Left ventricle myocardium inferior (tissue), 1 donor: ENCODE measurements around the gene MDK. TPM values are rescaled to one million over a fixed set of nuclear protein-coding genes. Genes with fewer than 3 reads are reported as not detected.

Experiments
- DNase-seq: peaks from one replicate; pipeline ENCODE4 v3.0.0-alpha.2; 2020
- H3K27ac ChIP-seq: fragments of 200-600 bp; replicated peaks from 2 replicates; pipeline ENCODE4 v1.8.0; 2021
- H3K27me3 ChIP-seq: fragments of 200-600 bp; 2 replicates; pipeline ENCODE4 v1.8.0; 2021; ENCODE audit warnings: low read depth
- H3K36me3 ChIP-seq: fragments of 200-600 bp; 2 replicates; pipeline ENCODE4 v1.8.0; 2021
- H3K4me1 ChIP-seq: fragments of 200-600 bp; 2 replicates; pipeline ENCODE4 v1.8.0; 2021
- H3K4me3 ChIP-seq: fragments of 200-600 bp; 2 replicates; pipeline ENCODE4 v1.8.0; 2021; ENCODE audit warnings: mild to moderate bottlenecking, moderate library complexity
- H3K9me3 ChIP-seq: fragments of 200-600 bp; replicated peaks from 2 replicates; pipeline ENCODE4 v1.8.0; 2021
- intact Hi-C: fragments of 100-400 bp; cut with micrococcal nuclease; formaldehyde crosslinking; loops from one replicate; pipeline ENCODE4 v1.11.0; 2022
- total RNA-seq: library from RNA; stranded (reverse); fragmentation: NEBNext Ultra II Directional; extraction: Animal tissue kit (Norgen Biotek cat#: 25700); gene quantifications from one replicate; pipeline ENCODE4 v1.2.1, GENCODE V29; 2021
- TF ChIP-seq, protein P1 (sequence below): fragments of 200-600 bp; IDR thresholded peaks from 2 replicates; pipeline ENCODE4 v1.8.0; 2021; ENCODE audit warnings: antibody characterized with exemption, mild to moderate bottlenecking, borderline replicate concordance
- donor health status: DM: no; HTN: yes; CAD: no; lungs with severe emphysema.

MDK gene
- total RNA-seq, 1 donor from 2014 or later: 5.4 TPM

DNA sequence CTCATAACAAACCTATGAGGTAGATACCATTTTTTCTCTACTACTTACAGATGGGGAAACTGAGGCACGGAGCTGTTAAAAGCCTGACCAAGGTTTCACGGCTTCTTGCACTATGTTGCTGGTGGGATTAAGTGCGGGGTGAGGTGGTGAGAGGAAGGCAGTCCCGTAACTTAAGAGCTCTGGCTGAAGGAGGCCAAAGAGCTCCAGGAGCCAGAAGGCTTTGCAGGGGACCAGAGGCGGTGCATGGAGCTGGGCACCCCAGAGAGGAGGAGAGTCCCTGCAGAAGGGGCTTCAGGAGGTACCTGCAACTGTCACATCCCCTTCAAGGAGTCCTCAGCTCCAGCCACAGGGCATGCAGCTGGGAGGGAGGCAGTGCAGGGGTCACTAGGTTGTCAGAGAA, 6.0 kb downstream of the MDK start:
- Histone ChIP-seq H3K36me3 (no peaks in the 10 kb centered on the region), H3K27me3 (peaks cover 80% of the 10 kb centered on the region), H3K4me1 (peaks cover 42% of the 10 kb centered on the region), H3K4me3 (no peak overlapping the region), H3K27ac (no peak overlapping the region), H3K9me3 (no peaks in the 10 kb centered on the region)
- TF ChIP-seq, protein P1, sequence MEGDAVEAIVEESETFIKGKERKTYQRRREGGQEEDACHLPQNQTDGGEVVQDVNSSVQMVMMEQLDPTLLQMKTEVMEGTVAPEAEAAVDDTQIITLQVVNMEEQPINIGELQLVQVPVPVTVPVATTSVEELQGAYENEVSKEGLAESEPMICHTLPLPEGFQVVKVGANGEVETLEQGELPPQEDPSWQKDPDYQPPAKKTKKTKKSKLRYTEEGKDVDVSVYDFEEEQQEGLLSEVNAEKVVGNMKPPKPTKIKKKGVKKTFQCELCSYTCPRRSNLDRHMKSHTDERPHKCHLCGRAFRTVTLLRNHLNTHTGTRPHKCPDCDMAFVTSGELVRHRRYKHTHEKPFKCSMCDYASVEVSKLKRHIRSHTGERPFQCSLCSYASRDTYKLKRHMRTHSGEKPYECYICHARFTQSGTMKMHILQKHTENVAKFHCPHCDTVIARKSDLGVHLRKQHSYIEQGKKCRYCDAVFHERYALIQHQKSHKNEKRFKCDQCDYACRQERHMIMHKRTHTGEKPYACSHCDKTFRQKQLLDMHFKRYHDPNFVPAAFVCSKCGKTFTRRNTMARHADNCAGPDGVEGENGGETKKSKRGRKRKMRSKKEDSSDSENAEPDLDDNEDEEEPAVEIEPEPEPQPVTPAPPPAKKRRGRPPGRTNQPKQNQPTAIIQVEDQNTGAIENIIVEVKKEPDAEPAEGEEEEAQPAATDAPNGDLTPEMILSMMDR: no peak
- DNase-seq: no peak
- intact Hi-C loops: loop anchor here (5.0 kb wide), 1 partner anchor 150 kb away; no protein-coding TSS in a partner anchor

DNA sequence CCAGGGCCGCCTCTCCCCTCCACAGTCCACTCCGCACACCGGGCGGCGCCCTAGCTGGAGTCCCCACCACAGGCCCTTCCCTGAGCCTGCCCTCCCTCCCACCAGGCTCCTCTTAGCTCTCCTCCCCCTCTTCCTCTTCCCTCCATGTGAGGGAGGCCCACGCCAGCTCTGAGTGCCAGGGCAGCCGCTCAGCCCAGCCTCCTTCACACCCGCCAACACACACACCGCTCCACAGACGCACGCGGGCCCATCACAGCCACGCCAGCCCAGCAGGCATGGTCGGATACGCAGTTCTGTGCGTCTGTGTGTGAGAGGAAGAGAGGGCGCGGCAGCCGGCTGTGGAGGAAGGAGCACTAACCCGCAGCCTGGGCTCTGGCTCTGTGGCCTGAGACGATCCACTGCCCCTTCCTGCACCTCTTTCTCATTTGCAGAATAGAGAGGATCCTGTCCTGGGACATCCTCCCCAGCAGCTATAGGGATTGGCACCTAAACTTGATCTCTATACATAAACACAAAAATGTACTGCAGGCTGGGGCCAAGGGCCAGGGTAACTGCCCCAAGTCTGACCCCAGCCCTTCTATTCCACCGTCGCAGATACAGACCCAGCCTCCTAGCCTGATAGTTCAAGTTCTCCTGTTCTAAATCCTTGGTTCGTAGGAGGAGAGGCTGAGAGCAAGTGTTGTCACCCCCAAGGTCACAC, 6.6 kb downstream of the MDK start:
- intact Hi-C loops: loop anchor here (5.0 kb wide), 1 partner anchor 149 kb away; no protein-coding TSS in a partner anchor
- DNase-seq: no peak
- peaks cover 42% of the 10 kb centered on the region for H3K4me1 ChIP-seq
- TF ChIP-seq, protein P1: no peak
- no peaks in the 10 kb centered on the region for H3K9me3 ChIP-seq
- no peaks in the 10 kb centered on the region for H3K36me3 ChIP-seq
- no peak overlapping the region for H3K27ac ChIP-seq
- H3K4me3 ChIP-seq: no peak overlapping the region
- peaks cover 74% of the 10 kb centered on the region for H3K27me3 ChIP-seq

DNA sequence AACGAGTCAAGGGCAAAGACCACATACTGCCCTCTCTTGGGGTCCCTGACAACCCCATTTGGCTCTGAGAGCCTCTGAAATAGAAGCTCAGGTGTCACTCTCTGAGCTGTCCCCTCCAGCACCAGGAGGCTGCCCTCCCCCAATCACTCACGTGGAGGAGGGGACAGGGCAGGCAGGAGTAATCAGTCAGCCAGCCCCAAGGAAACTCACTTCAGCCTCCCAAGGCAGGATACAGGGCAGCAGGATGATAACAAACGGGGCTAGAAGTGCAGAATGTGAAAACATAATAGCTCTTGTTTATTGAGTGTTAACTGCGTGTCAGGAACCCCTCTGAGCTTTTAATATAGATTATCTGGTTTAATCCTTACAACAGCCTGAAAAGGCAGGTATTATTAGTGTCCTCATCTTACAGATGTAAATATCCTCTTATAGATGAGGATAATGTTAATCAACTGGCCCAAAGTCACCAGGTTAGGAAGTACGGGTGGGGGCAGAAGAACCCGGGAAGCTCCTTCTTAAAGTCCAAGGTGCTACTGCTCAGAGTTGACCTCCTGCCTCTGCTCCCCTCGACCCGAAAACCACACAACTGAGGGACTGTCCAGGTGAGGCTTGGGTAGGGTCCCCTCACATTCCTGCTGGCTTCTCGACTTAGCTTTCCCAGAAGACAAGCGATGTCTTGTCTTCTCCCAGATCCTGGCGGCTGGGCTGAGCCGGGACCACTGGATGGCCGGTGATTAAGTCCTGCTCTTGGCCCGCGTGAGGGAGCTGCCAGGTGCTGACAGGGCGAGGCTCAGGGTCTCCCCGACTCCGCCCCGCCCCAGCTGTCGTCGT, 7.4 kb downstream of the MDK start:
- no peak for DNase-seq
- Histone ChIP-seq H3K4me1 (peaks cover 44% of the 10 kb centered on the region), H3K9me3 (no peaks in the 10 kb centered on the region), H3K36me3 (no peaks in the 10 kb centered on the region), H3K4me3 (peak overlapping the region; percentile 63), H3K27ac (no peak overlapping the region), H3K27me3 (peaks cover 74% of the 10 kb centered on the region)
- TF ChIP-seq, protein P1: no peak
- intact Hi-C loops: loop anchor here (5.0 kb wide), 1 partner anchor 148 kb away; no protein-coding TSS in a partner anchor

DNA sequence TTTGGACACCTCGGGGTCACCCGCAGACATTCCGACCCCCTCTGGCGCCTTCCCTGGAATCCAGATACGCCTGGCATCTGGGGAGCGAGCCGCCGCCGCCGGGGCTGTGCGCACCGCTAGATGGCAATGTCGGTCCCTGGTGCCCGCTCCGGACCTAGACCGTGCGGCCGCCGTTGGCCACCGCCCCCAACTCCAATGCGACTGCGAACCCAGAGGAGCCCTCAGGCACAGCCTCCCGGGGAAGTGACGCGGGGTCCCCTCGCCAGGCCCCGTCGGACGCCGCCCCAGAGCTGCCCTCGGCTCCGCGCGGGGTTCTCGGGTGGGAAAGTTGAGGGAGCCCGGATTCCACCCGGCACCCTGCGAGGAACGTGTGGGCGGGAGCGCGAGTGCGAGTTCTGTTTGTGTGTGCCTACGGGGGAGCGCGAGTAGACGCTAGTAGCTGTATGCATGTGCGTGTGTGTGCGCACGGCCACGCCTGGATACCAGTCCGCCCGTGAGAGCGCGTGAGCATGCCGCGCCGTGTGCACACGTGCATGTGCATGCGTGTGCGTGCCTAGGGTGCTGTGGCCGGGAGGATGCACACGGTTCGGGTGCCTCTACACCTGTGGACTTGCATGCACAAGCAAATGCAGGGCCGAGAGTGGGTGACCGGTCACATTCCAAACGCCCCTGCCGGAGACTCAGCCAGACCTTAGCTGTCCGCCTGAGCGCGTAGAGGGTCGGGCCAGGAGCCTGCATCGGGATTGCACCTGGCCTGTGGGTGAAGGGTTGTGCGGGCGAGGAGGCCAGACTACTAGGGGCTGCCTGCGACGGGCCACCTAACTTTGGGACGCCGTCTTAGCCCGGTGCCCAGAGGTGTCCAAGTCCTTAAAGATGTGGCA, 8.2 kb downstream of the MDK start:
- Histone ChIP-seq H3K4me1 (peaks cover 44% of the 10 kb centered on the region), H3K4me3 (peak overlapping the region; percentile 63), H3K9me3 (no peaks in the 10 kb centered on the region), H3K27me3 (peaks cover 74% of the 10 kb centered on the region), H3K36me3 (no peaks in the 10 kb centered on the region), H3K27ac (no peak overlapping the region)
- TF ChIP-seq, protein P1: peak; percentile 93
- DNase-seq: peak; percentile 67
- intact Hi-C loops: loop anchor here (5.0 kb wide), 1 partner anchor 148 kb away; no protein-coding TSS in a partner anchor
